Measurements from ENCODE around the gene LRCH3. TPM values are rescaled to one million over a fixed set of nuclear protein-coding genes. Genes with fewer than 3 reads are reported as not detected.

LRCH3 gene
- total RNA-seq, 1 experiment from 2014 or later, result 75.8 TPM

DNA sequence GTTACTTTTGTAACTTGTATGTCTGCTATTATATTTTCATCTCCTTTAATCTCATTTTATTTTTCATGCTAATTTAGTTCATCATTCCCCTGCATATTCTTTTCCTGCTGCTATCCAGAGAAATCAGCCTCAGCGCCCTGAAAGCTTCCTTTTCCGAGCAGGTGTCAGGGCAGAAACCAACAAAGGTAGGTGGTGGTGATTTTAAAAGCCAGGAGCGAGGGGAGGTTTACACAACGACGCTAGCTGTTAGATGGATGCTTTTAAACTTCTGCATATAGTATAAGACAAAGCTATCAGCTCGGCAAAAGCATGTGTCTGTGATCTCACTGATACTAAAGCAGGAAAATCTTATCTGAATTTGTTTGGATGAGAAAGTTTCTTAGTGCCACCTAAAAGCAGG, 75.0 kb downstream of the LRCH3 start:
- CTCF ChIA-PET, result no interaction called here
- POLR2A ChIA-PET, result no interaction called here
- Histone ChIP-seq H3K4me3 (ENCODE audit: low read depth in 2 of 2, low read length in 2 of 2) (no peak overlapping the region), H3K36me3 (ENCODE audit: control insufficient read depth, insufficient read depth, low read length) (peaks cover 9% of the 10 kb centered on the region; the same call in 1 of the 2 replicates), H3K27ac (ENCODE audit: low read length) (no peak overlapping the region), H3K4me1 (ENCODE audit: control insufficient read depth, insufficient read depth, low read length) (no peaks in the 10 kb centered on the region), H3K9me3 (ENCODE audit: control insufficient read depth, insufficient read depth, low read depth, low read length) (no peaks in the 10 kb centered on the region), H3K27me3 (ENCODE audit: control insufficient read depth, insufficient read depth, low read length) (no peaks in the 10 kb centered on the region)
- in situ Hi-C loops (cut with HindIII; ENCODE audit: low pct_unique_long_range_greater_than_20kb, low sequenced_read_pairs) (no loop called here), intact Hi-C loops (cut with micrococcal nuclease; ENCODE audit: unreplicated experiment) (no loop called here)
- no peak for DNase-seq (ENCODE audit: low read depth, low spot score)
- no TSS peak for BruUV-seq (replicated peaks)
- no peak for TF ChIP-seq SIN3A (IDR thresholded peaks at IDR 0.05; ENCODE audit: borderline replicate concordance, insufficient read depth, low read depth, low read length)
- TF ChIP-seq, protein P1, sequence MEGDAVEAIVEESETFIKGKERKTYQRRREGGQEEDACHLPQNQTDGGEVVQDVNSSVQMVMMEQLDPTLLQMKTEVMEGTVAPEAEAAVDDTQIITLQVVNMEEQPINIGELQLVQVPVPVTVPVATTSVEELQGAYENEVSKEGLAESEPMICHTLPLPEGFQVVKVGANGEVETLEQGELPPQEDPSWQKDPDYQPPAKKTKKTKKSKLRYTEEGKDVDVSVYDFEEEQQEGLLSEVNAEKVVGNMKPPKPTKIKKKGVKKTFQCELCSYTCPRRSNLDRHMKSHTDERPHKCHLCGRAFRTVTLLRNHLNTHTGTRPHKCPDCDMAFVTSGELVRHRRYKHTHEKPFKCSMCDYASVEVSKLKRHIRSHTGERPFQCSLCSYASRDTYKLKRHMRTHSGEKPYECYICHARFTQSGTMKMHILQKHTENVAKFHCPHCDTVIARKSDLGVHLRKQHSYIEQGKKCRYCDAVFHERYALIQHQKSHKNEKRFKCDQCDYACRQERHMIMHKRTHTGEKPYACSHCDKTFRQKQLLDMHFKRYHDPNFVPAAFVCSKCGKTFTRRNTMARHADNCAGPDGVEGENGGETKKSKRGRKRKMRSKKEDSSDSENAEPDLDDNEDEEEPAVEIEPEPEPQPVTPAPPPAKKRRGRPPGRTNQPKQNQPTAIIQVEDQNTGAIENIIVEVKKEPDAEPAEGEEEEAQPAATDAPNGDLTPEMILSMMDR (IDR thresholded peaks at IDR 0.05), result no peak
- TF ChIP-seq, protein P2, sequence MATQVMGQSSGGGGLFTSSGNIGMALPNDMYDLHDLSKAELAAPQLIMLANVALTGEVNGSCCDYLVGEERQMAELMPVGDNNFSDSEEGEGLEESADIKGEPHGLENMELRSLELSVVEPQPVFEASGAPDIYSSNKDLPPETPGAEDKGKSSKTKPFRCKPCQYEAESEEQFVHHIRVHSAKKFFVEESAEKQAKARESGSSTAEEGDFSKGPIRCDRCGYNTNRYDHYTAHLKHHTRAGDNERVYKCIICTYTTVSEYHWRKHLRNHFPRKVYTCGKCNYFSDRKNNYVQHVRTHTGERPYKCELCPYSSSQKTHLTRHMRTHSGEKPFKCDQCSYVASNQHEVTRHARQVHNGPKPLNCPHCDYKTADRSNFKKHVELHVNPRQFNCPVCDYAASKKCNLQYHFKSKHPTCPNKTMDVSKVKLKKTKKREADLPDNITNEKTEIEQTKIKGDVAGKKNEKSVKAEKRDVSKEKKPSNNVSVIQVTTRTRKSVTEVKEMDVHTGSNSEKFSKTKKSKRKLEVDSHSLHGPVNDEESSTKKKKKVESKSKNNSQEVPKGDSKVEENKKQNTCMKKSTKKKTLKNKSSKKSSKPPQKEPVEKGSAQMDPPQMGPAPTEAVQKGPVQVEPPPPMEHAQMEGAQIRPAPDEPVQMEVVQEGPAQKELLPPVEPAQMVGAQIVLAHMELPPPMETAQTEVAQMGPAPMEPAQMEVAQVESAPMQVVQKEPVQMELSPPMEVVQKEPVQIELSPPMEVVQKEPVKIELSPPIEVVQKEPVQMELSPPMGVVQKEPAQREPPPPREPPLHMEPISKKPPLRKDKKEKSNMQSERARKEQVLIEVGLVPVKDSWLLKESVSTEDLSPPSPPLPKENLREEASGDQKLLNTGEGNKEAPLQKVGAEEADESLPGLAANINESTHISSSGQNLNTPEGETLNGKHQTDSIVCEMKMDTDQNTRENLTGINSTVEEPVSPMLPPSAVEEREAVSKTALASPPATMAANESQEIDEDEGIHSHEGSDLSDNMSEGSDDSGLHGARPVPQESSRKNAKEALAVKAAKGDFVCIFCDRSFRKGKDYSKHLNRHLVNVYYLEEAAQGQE (IDR thresholded peaks at IDR 0.05; ENCODE audit: insufficient read depth in 1 of 2, low read depth in 2 of 2, low read length in 1 of 2), result no peak
- TF ChIP-seq TCF7L2 (IDR thresholded peaks at IDR 0.05; ENCODE audit: low read depth, low read length), result no peak
- TF ChIP-seq POLR2AphosphoS5 (IDR thresholded peaks at IDR 0.05; ENCODE audit: low read depth, low read length), result no peak
- ATAC-seq, result no peak

DNA sequence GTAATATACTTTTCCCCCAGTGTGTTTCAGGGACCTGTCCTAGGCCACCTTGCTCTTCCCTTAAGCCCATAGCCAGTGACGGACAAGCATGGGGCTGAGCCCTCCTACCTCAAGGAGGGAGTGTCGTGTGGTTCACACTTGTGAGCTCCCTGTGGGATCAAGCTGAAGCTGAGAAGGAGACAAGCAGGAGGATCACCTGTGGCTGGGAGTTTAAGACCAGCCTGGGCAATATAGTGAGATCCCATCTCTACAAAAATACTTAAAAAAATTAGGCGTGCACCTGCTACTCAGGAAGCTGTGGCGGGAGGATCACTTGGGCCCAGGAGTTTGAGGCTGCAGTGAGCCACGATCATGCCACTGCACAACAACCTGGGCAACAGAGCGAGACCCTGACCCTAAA, 82.3 kb downstream of the LRCH3 start:
- no peaks in the 10 kb centered on the region for H3K27me3 ChIP-seq (ENCODE audit: control insufficient read depth, insufficient read depth, low read length)
- CTCF ChIA-PET, result no interaction called here
- H3K27ac ChIP-seq (ENCODE audit: low read length), result no peak overlapping the region
- DNase-seq (ENCODE audit: low read depth, low spot score), result no peak
- intact Hi-C loops (cut with micrococcal nuclease; ENCODE audit: unreplicated experiment), result no loop called here
- in situ Hi-C loops (cut with HindIII; ENCODE audit: low pct_unique_long_range_greater_than_20kb, low sequenced_read_pairs), result no loop called here
- no TSS peak for BruUV-seq (replicated peaks)
- H3K36me3 ChIP-seq (ENCODE audit: control insufficient read depth, insufficient read depth, low read length), result peaks cover 17% of the 10 kb centered on the region
- no peak for TF ChIP-seq TCF7L2 (IDR thresholded peaks at IDR 0.05; ENCODE audit: low read depth, low read length)
- TF ChIP-seq SIN3A (IDR thresholded peaks at IDR 0.05; ENCODE audit: borderline replicate concordance, insufficient read depth, low read depth, low read length), result no peak
- TF ChIP-seq, protein P1 (IDR thresholded peaks at IDR 0.05), result no peak
- no peak overlapping the region for H3K4me3 ChIP-seq (ENCODE audit: low read depth in 2 of 2, low read length in 2 of 2)
- no peaks in the 10 kb centered on the region for H3K9me3 ChIP-seq (ENCODE audit: control insufficient read depth, insufficient read depth, low read depth, low read length)
- ATAC-seq, result no peak
- POLR2A ChIA-PET, result no interaction called here
- H3K4me1 ChIP-seq (ENCODE audit: control insufficient read depth, insufficient read depth, low read length), result no peaks in the 10 kb centered on the region
